ENCODE data around the gene CRIP1.

Gene CRIP1

DNA sequence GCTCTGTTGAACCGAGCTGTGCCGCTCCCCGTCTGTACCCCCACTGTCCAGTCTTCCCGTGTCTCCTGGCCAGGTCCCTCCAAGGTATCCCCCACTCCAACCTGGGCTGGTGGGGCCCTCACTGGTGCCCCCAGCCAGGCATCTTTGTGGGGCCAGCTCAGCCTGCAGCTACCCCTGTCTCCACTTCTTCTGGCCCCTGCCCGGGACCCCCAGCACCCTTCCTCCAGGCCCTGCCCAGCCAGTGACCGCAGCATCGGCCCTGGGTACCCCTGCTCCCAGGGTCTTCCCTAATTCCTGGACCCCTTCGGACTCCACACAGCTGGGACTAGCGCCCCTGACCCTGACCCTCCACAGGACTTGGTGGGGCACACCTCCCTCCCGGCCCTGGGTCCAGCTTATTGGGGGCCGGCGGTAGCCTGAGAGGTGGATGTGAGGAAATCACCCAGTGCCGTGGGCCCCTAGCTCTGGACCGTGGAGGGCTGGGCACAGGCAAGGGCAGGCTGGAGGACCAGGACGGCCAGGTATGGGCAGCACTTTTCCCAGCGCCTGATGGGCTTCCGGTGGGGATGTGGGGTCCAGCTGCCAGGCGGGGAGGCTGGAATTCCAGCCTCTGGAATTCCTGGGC, 4.1 kb upstream of the CRIP1 start:
- DNase-seq, result no peak

DNA sequence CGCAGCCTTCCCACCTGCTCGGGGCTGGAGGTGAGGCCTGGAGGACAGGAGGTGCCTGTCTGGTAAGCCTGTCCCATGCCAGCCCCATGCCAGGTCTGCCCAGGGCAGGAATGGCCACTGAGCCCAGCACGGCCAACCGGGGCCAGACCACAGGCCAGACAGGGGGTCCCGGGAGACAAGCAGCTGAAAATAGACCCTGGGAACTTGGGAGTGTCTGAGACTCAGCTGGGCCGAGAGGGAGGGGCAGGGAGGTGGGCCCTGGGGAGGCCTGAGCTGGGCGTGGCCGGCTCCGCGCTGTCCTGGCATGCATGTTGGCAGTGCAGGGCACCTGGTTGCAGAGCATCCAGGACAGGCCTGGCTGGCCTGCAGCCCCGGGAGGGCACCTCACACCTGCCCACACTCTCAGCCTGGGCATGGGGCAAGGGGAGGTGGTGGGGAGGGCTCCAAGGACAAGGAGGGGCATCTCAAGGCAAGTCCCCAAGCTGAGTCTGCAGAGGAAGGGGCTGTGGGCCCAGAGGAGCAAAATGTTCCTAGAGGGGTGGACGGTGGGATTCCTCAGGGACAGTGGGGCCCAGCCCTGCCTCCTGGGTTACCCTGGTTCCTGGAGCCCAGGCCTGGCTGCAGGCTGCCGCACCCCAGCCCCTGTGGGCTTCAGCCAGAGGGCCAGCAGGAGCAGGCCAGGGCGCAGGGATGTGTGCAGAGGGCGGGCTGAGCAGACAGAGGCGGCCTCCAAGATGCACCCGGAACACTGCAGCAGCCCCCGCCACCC, 3.2 kb upstream of the CRIP1 start:
- no peak for DNase-seq

DNA sequence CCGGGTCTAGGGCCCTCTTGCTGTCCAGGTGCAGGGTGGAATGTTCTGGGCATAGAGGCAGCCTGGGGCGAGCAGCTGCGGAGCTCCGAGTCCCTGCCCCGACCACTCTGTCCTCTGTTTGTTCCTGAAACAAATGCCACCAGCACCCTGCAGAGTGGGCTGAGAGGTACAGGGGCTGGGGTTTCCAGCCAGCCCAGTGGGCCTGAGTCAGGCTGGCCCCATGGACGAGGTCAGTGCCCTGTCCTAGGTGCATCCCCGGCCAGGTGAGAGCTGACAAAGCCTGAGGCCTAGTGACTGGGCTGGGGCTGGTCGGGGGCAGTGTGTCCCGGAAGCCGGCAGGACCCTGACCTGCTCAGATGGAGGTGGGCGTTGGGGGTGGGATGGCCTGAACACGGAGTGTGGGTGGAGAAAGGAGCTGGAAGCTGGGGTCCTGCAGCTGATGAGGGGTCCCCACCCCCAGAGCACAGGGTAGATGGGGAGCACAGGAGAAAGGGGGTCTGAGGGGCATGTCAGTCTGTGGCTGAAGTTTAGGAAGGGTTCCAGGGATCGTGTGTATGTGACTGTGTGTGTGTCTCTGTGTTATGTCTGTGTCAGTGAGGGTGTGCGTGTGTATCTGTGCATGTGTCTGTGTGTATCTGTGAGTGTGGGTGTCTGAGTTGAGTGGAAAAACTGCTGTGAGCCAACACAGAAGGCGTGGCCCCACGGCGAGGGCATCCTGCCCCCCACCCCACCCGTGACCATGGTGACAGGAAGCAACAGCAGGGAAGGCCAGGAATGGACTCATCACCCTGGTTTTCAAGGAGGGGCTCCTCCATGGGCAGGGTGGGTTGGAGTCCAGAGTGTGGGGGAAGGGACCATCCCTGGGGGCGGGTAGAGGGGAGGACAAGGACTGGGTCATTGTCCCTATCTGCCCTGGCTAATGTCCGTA, 2.4 kb upstream of the CRIP1 start:
- DNase-seq, result no peak

DNA sequence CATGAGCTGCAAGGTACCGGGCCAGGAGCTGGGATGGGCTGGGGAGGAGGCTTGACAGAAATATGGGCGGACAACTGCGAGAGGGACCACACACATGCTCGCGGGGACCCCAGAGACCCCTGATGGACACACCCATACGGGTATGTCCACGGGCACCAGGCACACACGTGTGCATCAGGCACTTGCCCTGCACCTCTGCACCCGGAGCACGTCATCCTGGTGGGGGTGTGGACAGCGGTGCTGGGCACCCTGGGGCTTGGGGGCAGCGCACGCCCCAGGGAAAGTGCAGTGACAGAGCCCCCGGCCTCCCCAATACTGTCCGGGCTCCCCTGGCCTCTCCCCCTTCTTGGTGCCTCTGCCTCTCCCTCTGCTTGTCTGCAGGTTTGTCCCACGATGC, 1.7 kb upstream of the CRIP1 start:
- DNase-seq, result no peak

GRCh38 chr14:105485739-105486162, 935 bp upstream of the CRIP1 start:
- no peak for DNase-seq

GRCh38 chr14:105486974-105487448, 325 bp downstream of the CRIP1 start:
- peak; percentile 67 for DNase-seq

- DNase-seq, result peak; percentile 71
Observed at GRCh38 chr14:105487449-105487985, 831 bp downstream of the CRIP1 start.

GRCh38 chr14:105487986-105488777, 1.5 kb downstream of the CRIP1 start:
- DNase-seq, result no peak

GRCh38 chr14:105488781-105489541, 2.3 kb downstream of the CRIP1 start:
- no peak for DNase-seq

DNA sequence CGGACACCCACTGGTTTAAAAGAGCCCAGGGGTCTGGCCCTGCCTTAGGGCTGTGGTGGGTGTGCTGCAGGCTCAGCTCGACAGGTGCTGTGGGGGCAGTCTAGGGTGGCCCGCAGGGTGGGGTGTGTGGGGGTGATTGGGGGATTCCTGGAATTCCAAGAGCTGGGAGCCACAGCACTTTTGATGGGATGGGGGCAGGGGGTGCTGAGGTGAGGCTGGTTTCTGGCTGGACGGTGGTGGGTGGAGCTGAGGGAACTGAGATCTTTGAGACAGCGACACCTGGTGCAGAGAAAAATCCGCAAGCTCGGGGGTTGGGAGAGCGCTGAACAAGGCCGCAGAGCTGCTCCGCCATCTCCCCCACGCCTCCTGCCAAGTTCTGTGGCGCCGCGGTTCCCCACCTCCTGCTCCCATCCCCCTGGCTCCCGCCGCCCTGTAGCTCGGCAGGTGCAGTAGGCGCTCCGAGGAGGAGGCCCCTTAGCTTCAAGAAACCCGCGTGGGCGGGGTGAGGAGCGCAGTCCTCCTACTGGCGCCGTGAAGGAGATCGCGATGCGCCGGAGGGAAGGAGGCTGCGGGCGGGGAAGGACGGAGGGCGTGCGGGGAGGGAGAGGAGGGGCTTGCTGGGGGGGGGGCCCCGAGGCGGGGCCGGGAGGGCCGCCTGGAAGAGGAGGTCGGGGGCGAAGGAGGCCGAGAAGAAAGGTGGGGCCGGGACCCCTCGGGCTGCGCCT, 3.0 kb downstream of the CRIP1 start:
- peak; percentile 75 for DNase-seq

DNA sequence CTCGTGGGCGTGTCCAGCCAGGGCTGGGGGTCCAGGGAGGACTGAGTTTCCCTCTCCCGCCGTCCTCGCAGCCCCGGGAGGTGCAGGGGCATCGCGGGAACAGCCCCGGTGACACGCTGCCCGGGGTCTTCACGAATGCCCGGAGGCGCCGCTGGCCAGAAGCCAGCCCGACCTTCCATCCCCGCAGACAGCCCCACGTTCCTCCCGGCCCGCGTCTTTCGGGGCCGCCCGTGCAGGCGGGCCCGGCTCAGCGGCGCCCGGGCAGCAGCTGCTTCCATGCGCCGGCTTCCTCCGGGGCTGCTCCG, 3.5 kb downstream of the CRIP1 start:
- DNase-seq, result no peak

DNA sequence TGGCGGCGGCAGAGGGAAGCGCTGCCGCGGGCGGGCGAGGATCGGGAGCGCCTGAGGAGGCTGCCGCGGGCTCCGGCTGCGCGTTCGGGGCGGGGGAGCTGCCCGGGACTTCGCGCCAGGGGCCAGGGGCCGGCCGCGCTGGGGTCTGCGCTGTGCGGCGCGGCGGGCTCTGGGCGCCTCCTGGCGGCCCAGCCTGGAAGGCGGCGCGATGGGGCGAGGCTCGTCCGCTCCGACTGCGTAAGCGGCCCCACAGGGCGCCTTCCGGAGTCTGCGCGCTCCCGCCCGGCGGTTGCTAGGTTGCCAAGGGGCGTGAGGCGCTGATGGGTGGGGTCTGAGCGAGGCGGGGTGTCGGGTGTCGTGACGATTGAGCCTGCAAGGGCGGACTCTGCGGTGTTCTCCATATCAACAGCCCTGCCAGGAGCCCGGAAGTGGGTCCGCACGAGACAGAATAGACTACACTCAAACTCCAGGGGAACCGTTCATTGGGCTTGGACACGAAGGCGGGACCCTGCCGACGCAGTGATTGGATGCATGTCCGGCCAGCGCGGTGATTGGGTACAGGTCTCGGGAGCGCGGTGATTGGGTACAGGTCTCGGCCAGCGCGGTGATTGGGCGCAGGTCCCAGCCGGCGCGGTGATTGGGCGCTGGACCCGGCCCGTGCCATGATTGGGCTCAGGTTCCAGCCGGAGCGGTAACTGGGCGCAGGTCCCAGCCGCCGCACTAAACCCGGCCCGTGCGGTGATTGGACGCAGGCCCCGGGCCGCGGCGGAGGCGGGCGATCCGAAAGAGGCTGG, 4.1 kb downstream of the CRIP1 start, which contains the start of gene TEDC1:
TSS of gene TEDC1 (plus strand) at position 675 of the 794 bp plus-strand sequence. CDS start 130 bp downstream, outside the sequence.
- DNase-seq, result peak; percentile 97

DNA sequence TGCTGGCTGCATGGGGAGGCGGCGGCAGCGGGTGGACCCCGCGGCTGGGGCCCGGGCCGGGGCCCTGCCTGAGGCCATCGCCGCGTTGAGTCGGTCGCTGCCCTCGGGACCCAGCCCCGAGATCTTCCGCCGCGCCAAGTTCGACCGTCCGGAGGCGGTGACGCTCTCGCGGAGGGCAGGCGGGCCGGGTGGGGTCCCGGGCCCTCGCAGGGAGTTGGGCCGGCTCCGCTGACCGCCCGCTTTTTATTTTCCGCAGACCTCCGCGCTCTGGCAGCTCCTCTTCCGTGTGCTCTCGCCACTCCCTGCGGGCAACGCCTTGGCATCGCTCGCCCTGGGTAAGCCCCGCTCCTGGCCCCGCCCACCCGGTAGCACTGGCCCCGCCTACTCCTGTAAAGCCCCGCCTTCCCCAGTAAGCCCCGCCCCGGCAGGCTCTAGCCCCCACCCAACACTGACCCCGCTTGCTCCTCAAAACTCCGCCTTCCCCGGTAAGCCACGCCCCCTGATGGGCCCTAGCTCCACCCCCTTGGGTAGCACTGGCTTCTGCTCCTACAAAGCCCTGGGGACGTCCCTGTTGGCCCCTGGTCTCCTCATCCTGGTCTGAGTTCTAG, 4.8 kb downstream of the CRIP1 start:
- peak; percentile 85 for DNase-seq

GRCh38 chr14:105492031-105492970, 5.6 kb downstream of the CRIP1 start:
- peak; percentile 30 for DNase-seq

GRCh38 chr14:105492971-105493871, 6.5 kb downstream of the CRIP1 start:
- DNase-seq, result peak; percentile 28

DNA sequence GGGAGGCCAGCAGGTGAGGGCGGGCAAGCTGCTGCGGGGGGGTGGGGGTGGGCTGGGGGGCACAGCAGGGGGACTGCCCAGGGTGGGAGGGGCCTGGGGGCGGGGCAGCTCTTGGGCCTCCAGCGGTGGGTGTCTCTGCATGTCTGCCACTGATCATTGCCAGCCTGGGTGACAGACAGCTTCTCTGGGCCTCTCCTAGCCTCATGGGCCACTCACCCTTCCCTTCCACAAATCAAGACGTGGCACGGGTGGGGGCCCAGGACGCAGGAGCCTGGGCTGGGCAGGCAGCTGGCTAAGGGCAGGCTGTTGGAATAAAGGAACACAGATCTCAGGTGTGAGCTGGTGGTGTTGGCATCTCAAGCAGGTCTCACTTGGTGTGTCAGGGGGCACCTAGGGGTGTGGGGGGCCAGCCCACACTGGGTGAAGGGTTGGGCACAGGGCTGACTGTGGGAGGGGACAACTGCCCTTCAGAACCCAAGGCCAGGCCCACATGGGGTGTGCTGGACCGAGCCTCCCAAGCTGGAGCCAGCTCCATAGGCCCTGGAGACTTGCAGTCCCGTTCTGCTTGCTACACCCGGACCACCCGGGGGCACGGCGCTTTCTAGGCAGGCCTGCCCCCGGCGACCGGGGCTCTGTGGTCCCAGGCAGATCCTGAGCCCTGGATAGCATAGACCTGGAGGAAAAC, 7.4 kb downstream of the CRIP1 start:
- no peak for DNase-seq

GRCh38 chr14:105494606-105494929, 7.9 kb downstream of the CRIP1 start:
- no peak for DNase-seq

Data from activated CD4-positive, CD25-positive, alpha-beta regulatory T cell treated with anti-CD3 and anti-CD28 coated beads, Interleukin-2, amount 50 U/mL, for 72 hours (primary cell).